ENCODE measurements around the gene CRELD2.

Gene CRELD2

GRCh38 chr22:49970528-49971231, 52.2 kb downstream of the CRELD2 start:
- peak; percentile 77 for DNase-seq (ENCODE audit: low read depth)
- TF ChIP-seq, protein P1, sequence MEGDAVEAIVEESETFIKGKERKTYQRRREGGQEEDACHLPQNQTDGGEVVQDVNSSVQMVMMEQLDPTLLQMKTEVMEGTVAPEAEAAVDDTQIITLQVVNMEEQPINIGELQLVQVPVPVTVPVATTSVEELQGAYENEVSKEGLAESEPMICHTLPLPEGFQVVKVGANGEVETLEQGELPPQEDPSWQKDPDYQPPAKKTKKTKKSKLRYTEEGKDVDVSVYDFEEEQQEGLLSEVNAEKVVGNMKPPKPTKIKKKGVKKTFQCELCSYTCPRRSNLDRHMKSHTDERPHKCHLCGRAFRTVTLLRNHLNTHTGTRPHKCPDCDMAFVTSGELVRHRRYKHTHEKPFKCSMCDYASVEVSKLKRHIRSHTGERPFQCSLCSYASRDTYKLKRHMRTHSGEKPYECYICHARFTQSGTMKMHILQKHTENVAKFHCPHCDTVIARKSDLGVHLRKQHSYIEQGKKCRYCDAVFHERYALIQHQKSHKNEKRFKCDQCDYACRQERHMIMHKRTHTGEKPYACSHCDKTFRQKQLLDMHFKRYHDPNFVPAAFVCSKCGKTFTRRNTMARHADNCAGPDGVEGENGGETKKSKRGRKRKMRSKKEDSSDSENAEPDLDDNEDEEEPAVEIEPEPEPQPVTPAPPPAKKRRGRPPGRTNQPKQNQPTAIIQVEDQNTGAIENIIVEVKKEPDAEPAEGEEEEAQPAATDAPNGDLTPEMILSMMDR (IDR thresholded peaks at IDR 0.05; ENCODE audit: control insufficient read depth, insufficient read depth, low read depth, low read length, missing control alignments): no peak
- H3K4me3 ChIP-seq (ENCODE audit: control insufficient read depth, low read depth, low read length): peak overlapping the region; percentile 56

DNA sequence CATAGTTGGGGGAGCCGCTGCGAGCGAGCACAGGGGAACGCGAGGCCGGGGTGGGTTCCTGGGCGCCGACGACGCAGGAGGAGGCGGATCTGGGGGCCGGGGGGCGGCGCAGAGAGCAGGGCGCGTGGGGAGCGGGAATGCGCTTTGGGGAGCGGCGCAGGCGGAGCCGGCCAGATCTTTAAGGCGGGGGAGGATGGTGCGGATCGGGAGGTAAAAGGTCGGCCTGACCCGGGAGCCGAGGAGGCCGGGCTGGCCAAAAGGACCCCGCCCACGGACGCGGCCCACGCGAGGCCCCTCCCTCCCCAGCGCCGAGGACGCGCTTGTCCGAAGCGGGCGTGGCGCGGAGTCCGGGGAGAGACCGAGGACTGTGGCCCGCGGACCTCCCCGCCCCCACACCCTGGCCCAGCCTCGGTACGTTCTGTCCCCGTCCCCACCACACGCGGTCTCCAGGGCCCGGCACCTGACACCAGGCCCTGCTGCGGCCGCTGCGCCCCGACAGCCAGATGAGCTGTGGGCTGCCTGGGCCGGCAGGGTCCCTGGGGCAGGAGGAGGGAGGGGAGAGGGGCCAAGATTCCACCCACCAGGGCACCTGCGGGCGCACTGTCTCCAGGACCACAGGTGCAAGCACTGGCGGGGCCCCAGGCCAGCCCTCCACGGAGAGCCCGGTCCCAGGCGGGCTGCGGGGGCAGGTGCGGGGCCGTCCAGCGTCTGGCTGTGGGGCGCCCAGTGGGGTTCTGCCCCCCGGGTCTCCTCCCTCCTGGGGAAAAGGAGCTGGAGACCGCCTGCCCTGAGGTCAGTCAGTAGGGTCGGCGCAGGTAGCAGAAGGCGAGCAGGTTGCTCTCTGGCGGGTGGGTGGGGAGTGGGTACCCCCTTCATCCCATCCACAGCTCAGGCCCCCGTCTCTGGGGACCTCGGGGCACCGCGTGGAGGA, 53.1 kb downstream of the CRELD2 start:
- H3K4me3 ChIP-seq (ENCODE audit: control insufficient read depth, low read depth, low read length): peak overlapping the region; percentile 56
- TF ChIP-seq, protein P1 (IDR thresholded peaks at IDR 0.05; ENCODE audit: control insufficient read depth, insufficient read depth, low read depth, low read length, missing control alignments): no peak
- DNase-seq (ENCODE audit: low read depth): no peak

- TF ChIP-seq, protein P1 (IDR thresholded peaks at IDR 0.05; ENCODE audit: control insufficient read depth, insufficient read depth, low read depth, low read length, missing control alignments): no peak
- DNase-seq (ENCODE audit: low read depth): no peak
Measured at GRCh38 chr22:49972163-49973017, 54.0 kb downstream of the CRELD2 start.

GRCh38 chr22:49973018-49973961, 54.9 kb downstream of the CRELD2 start:
- H3K4me3 ChIP-seq (ENCODE audit: control insufficient read depth, low read depth, low read length): no peak overlapping the region
- DNase-seq (ENCODE audit: low read depth): no peak
- TF ChIP-seq, protein P1 (IDR thresholded peaks at IDR 0.05; ENCODE audit: control insufficient read depth, insufficient read depth, low read depth, low read length, missing control alignments): no peak

More at GRCh38 chr22:49972163-49973017, 54.0 kb downstream of the CRELD2 start:
- H3K4me3 ChIP-seq (ENCODE audit: control insufficient read depth, low read depth, low read length): no peak overlapping the region

GRCh38 chr22:49975543-49976389, 57.3 kb downstream of the CRELD2 start:
- DNase-seq (ENCODE audit: low read depth): no peak
- TF ChIP-seq, protein P1 (IDR thresholded peaks at IDR 0.05; ENCODE audit: control insufficient read depth, insufficient read depth, low read depth, low read length, missing control alignments): no peak
- H3K4me3 ChIP-seq (ENCODE audit: control insufficient read depth, low read depth, low read length): no peak overlapping the region
